Esophagus squamous epithelium (tissue), 5 donors: Measurements from ENCODE around the gene LIMCH1. TPM values are rescaled to one million over a fixed set of nuclear protein-coding genes. Genes with fewer than 3 reads are reported as not detected.

Experiments used
- DNase-seq: peaks from one replicate; lab custom pipeline; 2025; lab: John Stamatoyannopoulos, UW
- H3K27ac ChIP-seq, 4 donors: fragments of 200-600 bp; sonication (generic); one replicate each; pipeline ENCODE4 v1.5.1; 2016 to 2019; ENCODE audit warnings: mild to moderate bottlenecking in 1 of 4
- H3K27me3 ChIP-seq, 4 donors: fragments of 200-600 bp; sonication (generic); 1 replicate in 3 of 4; 2 replicates in 1 of 4; pipeline versions ENCODE4 v1.5.1 to v1.6.0; 2017 to 2021; ENCODE audit warnings: antibody characterized with exemption in 1 of 4
- H3K36me3 ChIP-seq, 3 donors: fragments of 200-600 bp; sonication (generic); one replicate each; pipeline ENCODE4 v1.5.1; 2016 to 2019
- H3K4me1 ChIP-seq, 3 donors: fragments of 200-600 bp; sonication (generic); one replicate each; pipeline ENCODE4 v1.5.1; 2017 to 2019
- H3K4me3 ChIP-seq, 4 donors: fragments of 200-600 bp; sonication (generic); 1 replicate in 3 of 4; 2 replicates in 1 of 4; pipeline ENCODE4 v1.5.1; 2016 to 2019; ENCODE audit warnings: mild to moderate bottlenecking in 2 of 4, moderate library complexity in 1 of 4
- H3K9me3 ChIP-seq, 3 donors: fragments of 200-600 bp; sonication (generic); one replicate each; pipeline ENCODE4 v1.5.1; 2016 to 2019
- POLR2A ChIP-seq, 4 donors: fragments of 450-650 bp; IDR thresholded peaks; one replicate each; pipeline ENCODE4 v1.6.1; 2017; ENCODE audit warnings: antibody characterized with exemption in 4 of 4, mild to moderate bottlenecking in 4 of 4, moderate library complexity in 3 of 4
- WGBS, 2 donors: methylation state at CpG; one replicate each; pipeline ENCODE4 v1.1.5; 2018; 5-methylcytosine and 5-hydroxymethylcytosine counted together
- intact Hi-C: fragments of 100-400 bp; cut with DNase I; formaldehyde crosslinking; loops from one replicate; pipeline ENCODE4 v1.15.0; 2022
- total RNA-seq, 4 donors: library from RNA; depleted of rRNA; stranded (reverse); fragments of >200 nt; gene quantifications; one replicate each; pipeline ENCODE4 v1.1.0, GENCODE V29; 2016
- TF ChIP-seq, protein P1 (sequence below), 6 experiments: fragments of 450-650 bp in 4 of 6; fragments of 200-600 bp in 2 of 6; sonication (generic) in 2 of 6; IDR thresholded peaks; one replicate each; pipeline ENCODE4 v1.5.1; 2016 to 2019; ENCODE audit warnings: antibody characterized with exemption in 6 of 6, mild to moderate bottlenecking in 4 of 6, moderate library complexity in 4 of 6
- donor health status: DM: yes; HTN: yes; CAD: no.

Gene LIMCH1
- total RNA-seq, 4 donors from 2014 or later = 9.8 to 19.1 (median 13.1) TPM

DNA sequence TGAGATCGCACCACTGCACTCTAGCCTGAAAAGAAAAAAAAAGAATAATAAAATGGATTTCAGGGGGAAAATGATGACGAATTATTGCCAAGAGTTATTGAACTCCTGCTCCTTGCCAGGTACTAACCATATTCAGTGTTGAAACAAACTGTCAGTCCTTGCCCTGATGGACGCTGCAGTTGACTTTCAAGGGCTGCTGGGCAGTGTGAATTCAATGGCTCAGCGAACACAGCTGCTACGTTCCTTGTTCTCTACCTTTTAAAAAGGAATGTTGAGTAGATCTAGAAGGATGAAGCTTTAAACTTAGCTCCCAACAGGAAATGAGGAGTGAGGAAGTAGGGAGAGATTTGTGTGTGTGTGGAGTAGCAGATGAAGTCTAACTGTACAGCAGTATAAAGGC lies 2.7 kb downstream of the LIMCH1 start:
- H3K27me3 ChIP-seq = no peaks in the 10 kb centered on the region
- H3K36me3 ChIP-seq = no peaks in the 10 kb centered on the region
- no peak overlapping the region for H3K4me3 ChIP-seq
- TF ChIP-seq POLR2A (IDR thresholded peaks at IDR 0.05) = no peak
- TF ChIP-seq, protein P1, sequence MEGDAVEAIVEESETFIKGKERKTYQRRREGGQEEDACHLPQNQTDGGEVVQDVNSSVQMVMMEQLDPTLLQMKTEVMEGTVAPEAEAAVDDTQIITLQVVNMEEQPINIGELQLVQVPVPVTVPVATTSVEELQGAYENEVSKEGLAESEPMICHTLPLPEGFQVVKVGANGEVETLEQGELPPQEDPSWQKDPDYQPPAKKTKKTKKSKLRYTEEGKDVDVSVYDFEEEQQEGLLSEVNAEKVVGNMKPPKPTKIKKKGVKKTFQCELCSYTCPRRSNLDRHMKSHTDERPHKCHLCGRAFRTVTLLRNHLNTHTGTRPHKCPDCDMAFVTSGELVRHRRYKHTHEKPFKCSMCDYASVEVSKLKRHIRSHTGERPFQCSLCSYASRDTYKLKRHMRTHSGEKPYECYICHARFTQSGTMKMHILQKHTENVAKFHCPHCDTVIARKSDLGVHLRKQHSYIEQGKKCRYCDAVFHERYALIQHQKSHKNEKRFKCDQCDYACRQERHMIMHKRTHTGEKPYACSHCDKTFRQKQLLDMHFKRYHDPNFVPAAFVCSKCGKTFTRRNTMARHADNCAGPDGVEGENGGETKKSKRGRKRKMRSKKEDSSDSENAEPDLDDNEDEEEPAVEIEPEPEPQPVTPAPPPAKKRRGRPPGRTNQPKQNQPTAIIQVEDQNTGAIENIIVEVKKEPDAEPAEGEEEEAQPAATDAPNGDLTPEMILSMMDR (IDR thresholded peaks at IDR 0.05) = no peak
- peaks cover 7 to 51% (median 16%) of the 10 kb centered on the region in 3 donors for H3K4me1 ChIP-seq
- DNase-seq = no peak
- no peak overlapping the region for H3K27ac ChIP-seq
- no peaks in the 10 kb centered on the region for H3K9me3 ChIP-seq
- intact Hi-C loops = no loop called here
- WGBS, 2 donors = 85 to 90% methylated on average over 5 of the region's 5 CpGs

DNA sequence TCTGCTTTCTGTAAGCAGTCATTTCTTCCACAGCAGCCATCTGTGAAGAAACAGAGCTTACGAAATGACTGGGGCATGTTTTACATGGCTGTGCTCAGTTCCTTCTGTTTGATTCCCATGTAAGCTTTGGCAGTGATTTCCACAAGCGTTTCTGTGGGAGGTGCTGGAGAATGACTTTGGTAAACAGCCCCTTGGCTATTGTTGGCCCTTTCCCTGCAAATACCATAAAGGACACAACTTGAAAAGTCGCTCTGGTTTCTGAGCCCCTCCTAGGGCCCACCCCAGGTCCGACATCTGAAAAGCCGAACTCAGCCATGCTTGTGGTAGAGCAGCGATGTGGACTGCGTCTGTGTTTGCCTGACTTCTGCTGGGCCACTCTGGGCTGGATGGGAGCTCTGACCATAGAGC lies 3.7 kb downstream of the LIMCH1 start:
- Histone ChIP-seq H3K9me3 (no peaks in the 10 kb centered on the region), H3K4me3 (peak overlapping the region in 1 of 4 donors; percentile 28), H3K36me3 (no peaks in the 10 kb centered on the region), H3K4me1 (peaks cover 7 to 42% (median 16%) of the 10 kb centered on the region in 3 donors), H3K27me3 (no peaks in the 10 kb centered on the region), H3K27ac (peak overlapping the region in 3 of 4 donors; percentile 34 to 68 (median 47))
- intact Hi-C loops = no loop called here
- 56 to 63% methylated on average over 7 of the region's 7 CpGs for WGBS, 2 donors
- DNase-seq = no peak
- no peak for TF ChIP-seq POLR2A (IDR thresholded peaks at IDR 0.05)

DNA sequence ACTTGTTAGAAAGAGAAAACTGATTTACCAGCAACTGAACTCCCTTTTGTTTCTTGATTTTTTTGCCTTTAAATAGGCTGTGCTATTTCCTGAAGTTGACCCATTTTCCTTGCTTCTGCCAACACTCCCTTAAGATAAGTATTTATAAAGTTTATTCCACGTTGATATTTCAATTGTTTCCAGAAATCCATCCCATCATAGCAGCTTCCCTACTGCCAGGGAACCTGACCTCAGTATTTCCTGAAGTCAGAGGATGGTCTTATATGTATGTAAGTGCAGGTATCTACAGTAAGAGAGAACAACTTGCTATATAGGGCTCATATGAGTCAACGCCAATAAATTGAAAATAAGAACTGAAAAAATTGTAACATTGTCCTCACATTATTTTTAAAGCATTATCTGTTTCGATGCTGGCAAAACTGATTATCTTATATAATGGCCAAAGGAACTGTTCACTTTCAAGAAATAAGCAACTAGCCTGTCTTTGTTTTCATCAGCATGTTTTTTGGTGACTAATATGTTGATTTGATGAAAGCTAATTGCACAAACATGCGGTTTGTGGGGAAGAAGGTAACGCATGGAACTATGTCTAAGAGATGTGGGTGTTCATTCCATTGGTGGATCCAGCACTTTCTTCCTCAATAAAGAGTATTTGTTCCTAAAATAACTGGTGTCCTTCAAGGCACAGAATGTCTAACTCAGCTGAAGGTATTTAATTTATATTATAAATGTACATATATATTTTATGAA lies 4.7 kb downstream of the LIMCH1 start:
- Histone ChIP-seq H3K36me3 (no peaks in the 10 kb centered on the region), H3K4me3 (no peak overlapping the region), H3K27ac (no peak overlapping the region), H3K27me3 (no peaks in the 10 kb centered on the region), H3K4me1 (peaks cover 7 to 38% (median 16%) of the 10 kb centered on the region in 3 donors), H3K9me3 (no peaks in the 10 kb centered on the region)
- DNase-seq = no peak
- intact Hi-C loops = no loop called here
- 64 to 72% methylated on average over 5 of the region's 5 CpGs for WGBS, 2 donors
- TF ChIP-seq, protein P1 (IDR thresholded peaks at IDR 0.05) = no peak
- TF ChIP-seq POLR2A (IDR thresholded peaks at IDR 0.05) = no peak

DNA sequence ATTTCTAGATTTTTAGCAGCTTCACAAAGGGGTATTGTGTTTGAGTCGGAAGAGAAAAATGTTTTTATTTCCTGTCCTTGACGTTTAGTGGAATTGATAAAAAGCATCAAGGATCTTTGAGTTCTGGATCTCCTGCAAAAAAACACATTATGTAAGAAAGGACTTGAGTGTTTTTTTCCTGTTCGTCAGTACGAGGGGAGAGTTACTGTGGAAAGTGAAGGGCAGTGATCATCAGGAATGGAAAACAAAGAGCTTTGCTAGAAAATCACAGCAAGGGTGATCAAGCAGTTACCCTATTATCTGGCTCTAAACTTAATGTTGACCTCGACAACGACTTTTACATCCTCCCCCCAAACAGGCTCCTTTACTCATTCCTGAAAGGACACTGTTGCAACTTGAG lies 7.3 kb downstream of the LIMCH1 start:
- Histone ChIP-seq H3K27me3 (no peaks in the 10 kb centered on the region), H3K4me3 (no peak overlapping the region), H3K4me1 (peaks cover 0 to 14% (median 4%) of the 10 kb centered on the region in 3 donors), H3K9me3 (no peaks in the 10 kb centered on the region), H3K27ac (no peak overlapping the region), H3K36me3 (no peaks in the 10 kb centered on the region)
- intact Hi-C loops = no loop called here
- 57 to 62% methylated on average over 6 of the region's 6 CpGs for WGBS, 2 donors
- TF ChIP-seq POLR2A (IDR thresholded peaks at IDR 0.05) = no peak
- TF ChIP-seq, protein P1 (IDR thresholded peaks at IDR 0.05) = no peak
- no peak for DNase-seq

DNA sequence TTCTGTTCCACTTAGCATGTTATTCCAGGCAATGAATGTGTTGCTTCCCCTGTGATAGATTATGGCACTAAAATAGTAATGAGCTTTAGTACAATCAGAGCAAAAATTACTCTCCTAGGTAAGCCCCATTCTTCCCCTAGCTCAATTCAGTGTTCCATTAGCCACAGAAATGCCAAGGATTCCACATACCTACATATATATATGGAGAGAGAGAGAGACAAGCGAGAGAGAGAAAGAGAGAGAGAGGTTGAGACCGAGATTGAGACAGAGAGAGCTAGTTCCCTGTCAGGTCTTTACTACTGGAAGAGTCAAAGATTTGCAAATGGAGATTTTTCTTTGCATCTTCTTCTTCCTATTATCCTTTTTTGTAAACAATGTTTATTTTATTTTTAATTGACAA lies 8.7 kb downstream of the LIMCH1 start:
- H3K27ac ChIP-seq = no peak overlapping the region
- H3K4me1 ChIP-seq = peaks cover 0 to 7% (median 3%) of the 10 kb centered on the region in 3 donors
- H3K27me3 ChIP-seq = no peaks in the 10 kb centered on the region
- H3K36me3 ChIP-seq = no peaks in the 10 kb centered on the region
- intact Hi-C loops = no loop called here
- DNase-seq = no peak
- no peak overlapping the region for H3K4me3 ChIP-seq
- TF ChIP-seq POLR2A (IDR thresholded peaks at IDR 0.05) = no peak
- TF ChIP-seq, protein P1 (IDR thresholded peaks at IDR 0.05) = no peak
- no peaks in the 10 kb centered on the region for H3K9me3 ChIP-seq
- WGBS, 2 donors = 73 to 86% methylated on average over 2 of the region's 2 CpGs
